Stimulated activated CD4-positive, alpha-beta T cell treated with anti-CD3 and anti-CD28 coated beads, Interleukin-4, amount 100 ng/mL, for 1 hour (primary cell): ENCODE results near the gene LDLRAD2.
"Not testable (repeated sequence)": the region's sequence is repeated elsewhere in the genome, so short reads cannot be mapped to it uniquely, and the experiment has no call there.

Source experiments
- DNase-seq: peaks from one replicate; pipeline ENCODE4 v3.0.0-alpha.2; 2020

The LDLRAD2 gene

GRCh38 chr1:21824926-21825325, 12.9 kb downstream of the LDLRAD2 start:
- no peak for DNase-seq

- DNase-seq: no peak
Observed at GRCh38 chr1:21825393-21825792, 13.3 kb downstream of the LDLRAD2 start.

- not testable (repeated sequence) for DNase-seq
Observed at GRCh38 chr1:21826694-21827093, 14.6 kb downstream of the LDLRAD2 start.

GRCh38 chr1:21827141-21827679, 15.1 kb downstream of the LDLRAD2 start:
- no peak for DNase-seq

GRCh38 chr1:21828075-21828474, 16.0 kb downstream of the LDLRAD2 start:
- no peak for DNase-seq

GRCh38 chr1:21828506-21829210, 16.6 kb downstream of the LDLRAD2 start:
- DNase-seq: no peak

- no peak for DNase-seq
Observed at GRCh38 chr1:21829294-21829693, 17.2 kb downstream of the LDLRAD2 start.

- no peak for DNase-seq
Observed at GRCh38 chr1:21830792-21831453, 18.9 kb downstream of the LDLRAD2 start.

- DNase-seq: no peak
Observed at GRCh38 chr1:21831454-21831970, 19.4 kb downstream of the LDLRAD2 start.

- no peak for DNase-seq
Observed at GRCh38 chr1:21833392-21833976, 21.4 kb downstream of the LDLRAD2 start.

GRCh38 chr1:21834094-21834493, 22.0 kb downstream of the LDLRAD2 start:
- no peak for DNase-seq

GRCh38 chr1:21834666-21835065, 22.6 kb downstream of the LDLRAD2 start:
- DNase-seq: no peak

GRCh38 chr1:21836010-21836409, 23.9 kb downstream of the LDLRAD2 start:
- DNase-seq: no peak

GRCh38 chr1:21836729-21837128, 24.7 kb downstream of the LDLRAD2 start:
- DNase-seq: no peak

- no peak for DNase-seq
Observed at GRCh38 chr1:21837476-21837875, 25.4 kb downstream of the LDLRAD2 start.

GRCh38 chr1:21838359-21839157, 26.5 kb downstream of the LDLRAD2 start:
- no peak for DNase-seq

- no peak for DNase-seq
Observed at GRCh38 chr1:21839337-21840037, 27.4 kb downstream of the LDLRAD2 start.

- no peak for DNase-seq
Observed at GRCh38 chr1:21840981-21841380, 28.9 kb downstream of the LDLRAD2 start.

- DNase-seq: no peak
Observed at GRCh38 chr1:21841852-21842466, 29.9 kb downstream of the LDLRAD2 start.

GRCh38 chr1:21842606-21843162, 30.6 kb downstream of the LDLRAD2 start:
- no peak for DNase-seq

GRCh38 chr1:21843208-21843607, 31.1 kb downstream of the LDLRAD2 start:
- no peak for DNase-seq
